Endodermal cell (in vitro differentiated cells): ENCODE results near the gene SCUBE2. TPM values are rescaled to one million over a fixed set of nuclear protein-coding genes. Genes with fewer than 3 reads are reported as not detected.
"Not testable (repeated sequence)": the region's sequence is repeated elsewhere in the genome, so short reads cannot be mapped to it uniquely, and the experiment has no call there.

Experiments used
- DNase-seq: peaks from one replicate; pipeline ENCODE4 v3.0.0-alpha.2; 2017
- H3K27ac ChIP-seq: 2 replicates; pipeline ENCODE4 v1.5.1; 2013; ENCODE audit warnings: mild to moderate bottlenecking, low read depth, low read length, moderate library complexity
- H3K27me3 ChIP-seq: 2 replicates; pipeline ENCODE4 v1.6.1; 2013; ENCODE audit warnings: mild to moderate bottlenecking, low read length, moderate library complexity; ENCODE audit not compliant: insufficient read depth, control insufficient read depth, poor library complexity, severe bottlenecking
- H3K36me3 ChIP-seq: 2 replicates; pipeline ENCODE4 v1.7.0; 2013; ENCODE audit warnings: mild to moderate bottlenecking, low read length, moderate library complexity; ENCODE audit not compliant: control insufficient read depth, insufficient read depth
- H3K4me1 ChIP-seq: one replicate; pipeline ENCODE4 v1.7.0; 2013; ENCODE audit warnings: low read length; ENCODE audit not compliant: control insufficient read depth, insufficient read depth
- H3K4me3 ChIP-seq: 2 replicates; pipeline ENCODE4 v1.5.1; 2013; ENCODE audit warnings: mild to moderate bottlenecking, low read length, moderate library complexity
- H3K9ac ChIP-seq: 2 replicates; pipeline ENCODE4 v1.6.1; 2013; ENCODE audit warnings: mild to moderate bottlenecking, low read length, moderate library complexity; ENCODE audit not compliant: poor library complexity, severe bottlenecking; ENCODE audit errors: extremely low read depth
- H3K9me3 ChIP-seq: 2 replicates; pipeline ENCODE4 v1.6.1; 2013; ENCODE audit warnings: mild to moderate bottlenecking, low read length, moderate library complexity; ENCODE audit not compliant: control insufficient read depth
- H3K27ac Mint-ChIP-seq: 2 replicates; pipeline ENCODE4 v1.8.0; 2020; ENCODE audit warnings: mixed read lengths
- H3K27me3 Mint-ChIP-seq: 2 replicates; pipeline ENCODE4 v1.8.0; 2021; ENCODE audit warnings: mild to moderate bottlenecking, mixed read lengths; ENCODE audit not compliant: insufficient read depth
- H3K36me3 Mint-ChIP-seq: 2 replicates; pipeline ENCODE4 v1.8.0; 2020; ENCODE audit warnings: low read depth, mixed read lengths
- H3K4me1 Mint-ChIP-seq: 2 replicates; pipeline ENCODE4 v1.8.0; 2020; ENCODE audit warnings: mixed read lengths
- H3K4me3 Mint-ChIP-seq: 2 replicates; pipeline ENCODE4 v1.8.0; 2020; ENCODE audit warnings: mild to moderate bottlenecking, moderate library complexity, mixed read lengths
- H3K9me3 Mint-ChIP-seq: 2 replicates; pipeline ENCODE4 v1.8.0; 2020; ENCODE audit warnings: mild to moderate bottlenecking, mixed read lengths
- WGBS, 2 experiments: methylation state at CpG; one replicate each; pipeline versions ENCODE4 v1.1.5 to v1.1.7; 2013; ENCODE audit warnings: missing lambda C conversion rate in 2 of 2, mixed read lengths in 1 of 2; ENCODE audit not compliant: insufficient coverage in 1 of 2, insufficient read length in 1 of 2; 5-methylcytosine and 5-hydroxymethylcytosine counted together
- total RNA-seq, 2 donors: library from RNA; stranded (reverse); fragmentation: NEBNext Ultra II Directional in 1 of 2; extraction: Animal tissue kit (Norgen Biotek cat#: 25700) in 1 of 2; gene quantifications; 2 replicates in 1 of 2; 3 replicates in 1 of 2; pipeline ENCODE4 v1.2.1, GENCODE V29; 2021
- TF ChIP-seq, protein P1 (sequence below): fragments of 200-600 bp; sonication (generic); conservative IDR thresholded peaks from 2 replicates; pipeline ENCODE4 v1.5.0; 2021; ENCODE audit warnings: antibody characterized with exemption, mild to moderate bottlenecking

The SCUBE2 gene
- total RNA-seq, 2 donors from 2014 or later: 1.5 to 2.0 TPM

- no peaks in the 10 kb centered on the region for H3K27me3 ChIP-seq
- 86% methylated on average over 2 of the region's 2 CpGs; no CpG with 5 or more reads in 1 of the 2 experiments for WGBS, 2 experiments
- no peak overlapping the region for H3K27ac ChIP-seq
- no peak overlapping the region for H3K9ac ChIP-seq
- Mint-ChIP-seq H3K36me3 (no peaks in the 10 kb centered on the region), H3K9me3 (no peaks in the 10 kb centered on the region), H3K27ac (no peak overlapping the region), H3K27me3 (peaks cover 3% of the 10 kb centered on the region), H3K4me1 (peaks cover 9% of the 10 kb centered on the region), H3K4me3 (no peak overlapping the region)
- TF ChIP-seq, protein P1, sequence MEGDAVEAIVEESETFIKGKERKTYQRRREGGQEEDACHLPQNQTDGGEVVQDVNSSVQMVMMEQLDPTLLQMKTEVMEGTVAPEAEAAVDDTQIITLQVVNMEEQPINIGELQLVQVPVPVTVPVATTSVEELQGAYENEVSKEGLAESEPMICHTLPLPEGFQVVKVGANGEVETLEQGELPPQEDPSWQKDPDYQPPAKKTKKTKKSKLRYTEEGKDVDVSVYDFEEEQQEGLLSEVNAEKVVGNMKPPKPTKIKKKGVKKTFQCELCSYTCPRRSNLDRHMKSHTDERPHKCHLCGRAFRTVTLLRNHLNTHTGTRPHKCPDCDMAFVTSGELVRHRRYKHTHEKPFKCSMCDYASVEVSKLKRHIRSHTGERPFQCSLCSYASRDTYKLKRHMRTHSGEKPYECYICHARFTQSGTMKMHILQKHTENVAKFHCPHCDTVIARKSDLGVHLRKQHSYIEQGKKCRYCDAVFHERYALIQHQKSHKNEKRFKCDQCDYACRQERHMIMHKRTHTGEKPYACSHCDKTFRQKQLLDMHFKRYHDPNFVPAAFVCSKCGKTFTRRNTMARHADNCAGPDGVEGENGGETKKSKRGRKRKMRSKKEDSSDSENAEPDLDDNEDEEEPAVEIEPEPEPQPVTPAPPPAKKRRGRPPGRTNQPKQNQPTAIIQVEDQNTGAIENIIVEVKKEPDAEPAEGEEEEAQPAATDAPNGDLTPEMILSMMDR: no peak
- H3K36me3 ChIP-seq: no peaks in the 10 kb centered on the region
- DNase-seq: no peak
- no peaks in the 10 kb centered on the region for H3K9me3 ChIP-seq
- no peak overlapping the region for H3K4me3 ChIP-seq
- peaks cover 8% of the 10 kb centered on the region for H3K4me1 ChIP-seq
These were observed 104.0 kb downstream of the SCUBE2 start for GRCh38 chr11:8987446-8987845.

DNA sequence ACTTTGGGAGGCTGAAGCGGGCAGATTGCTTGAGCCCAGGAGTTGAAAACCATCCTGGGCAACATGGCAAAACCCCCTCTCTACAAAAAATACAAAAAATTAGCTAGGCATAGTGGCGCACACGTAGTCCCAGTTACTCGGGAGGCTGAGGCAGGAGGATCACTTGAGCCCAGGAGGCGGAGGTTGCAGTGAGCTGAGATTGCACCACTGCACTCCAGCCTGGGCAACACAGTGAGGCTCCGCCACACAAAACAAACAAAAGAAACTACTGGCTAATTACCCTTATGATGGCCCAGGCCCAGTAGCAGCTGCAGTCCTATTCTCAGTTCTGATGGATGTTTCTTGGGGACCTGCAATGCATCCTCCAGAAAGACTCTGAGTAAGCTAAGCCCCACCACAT, 104.6 kb downstream of the SCUBE2 start:
- H3K4me3 ChIP-seq, H3K4me3 Mint-ChIP-seq, H3K27ac ChIP-seq, H3K27me3 Mint-ChIP-seq, H3K4me1 ChIP-seq, H3K36me3 ChIP-seq, H3K27ac Mint-ChIP-seq, H3K9me3 ChIP-seq, DNase-seq, H3K27me3 ChIP-seq, H3K9me3 Mint-ChIP-seq, H3K4me1 Mint-ChIP-seq, H3K9ac ChIP-seq, H3K36me3 Mint-ChIP-seq: not testable (repeated sequence)
- WGBS, 2 experiments: 90 to 94% methylated on average over 6 of the region's 6 CpGs

DNA sequence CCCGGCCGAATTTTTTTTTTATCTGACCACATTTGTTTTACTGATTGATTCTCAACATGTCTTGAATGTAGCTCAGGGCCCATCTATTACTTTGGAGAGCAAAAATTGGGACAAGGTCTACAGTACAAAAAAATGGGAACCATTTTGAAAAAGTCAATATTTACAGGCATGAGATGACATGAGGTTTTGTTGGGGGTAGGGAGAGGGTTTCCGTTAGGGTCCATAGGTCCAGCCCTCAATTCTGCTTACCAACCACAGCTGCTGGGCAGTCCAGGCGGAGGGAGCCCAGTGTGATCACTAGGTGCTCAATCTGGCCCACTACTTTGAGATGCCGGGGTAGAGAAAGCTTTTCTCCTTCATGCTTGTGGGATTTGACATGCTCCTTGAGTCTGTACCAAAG, 105.9 kb downstream of the SCUBE2 start:
- no peak overlapping the region for H3K4me3 ChIP-seq
- Mint-ChIP-seq H3K4me1 (no peaks in the 10 kb centered on the region), H3K27ac (no peak overlapping the region), H3K4me3 (no peak overlapping the region), H3K9me3 (no peaks in the 10 kb centered on the region), H3K27me3 (peaks cover 3% of the 10 kb centered on the region), H3K36me3 (no peaks in the 10 kb centered on the region)
- no peaks in the 10 kb centered on the region for H3K27me3 ChIP-seq
- TF ChIP-seq, protein P1: no peak
- H3K36me3 ChIP-seq: no peaks in the 10 kb centered on the region
- no peaks in the 10 kb centered on the region for H3K9me3 ChIP-seq
- H3K9ac ChIP-seq: no peak overlapping the region
- WGBS, 2 experiments: 89 to 94% methylated on average over 3 to 5 of the region's 5 CpGs
- no peak for DNase-seq
- H3K4me1 ChIP-seq: peaks cover 2% of the 10 kb centered on the region
- H3K27ac ChIP-seq: no peak overlapping the region

GRCh38 chr11:8983552-8983951, 107.8 kb downstream of the SCUBE2 start:
- no peaks in the 10 kb centered on the region for H3K36me3 ChIP-seq
- H3K9ac ChIP-seq: no peak overlapping the region
- Mint-ChIP-seq H3K4me3 (no peak overlapping the region), H3K27ac (no peak overlapping the region), H3K36me3 (no peaks in the 10 kb centered on the region), H3K9me3 (no peaks in the 10 kb centered on the region), H3K4me1 (no peaks in the 10 kb centered on the region), H3K27me3 (peaks cover 3% of the 10 kb centered on the region)
- H3K9me3 ChIP-seq: no peaks in the 10 kb centered on the region
- H3K4me1 ChIP-seq: no peaks in the 10 kb centered on the region
- TF ChIP-seq, protein P1: no peak
- WGBS, 2 experiments: 92 to 100% methylated on average over 2 of the region's 2 CpGs
- H3K27me3 ChIP-seq: no peaks in the 10 kb centered on the region
- H3K4me3 ChIP-seq: no peak overlapping the region
- H3K27ac ChIP-seq: no peak overlapping the region
- DNase-seq: no peak
